Stimulated activated CD4-positive, alpha-beta T cell treated with anti-CD3 and anti-CD28 coated beads, Interleukin-2, amount 100 ng/mL, for 4 hours (primary cell): ENCODE results near the gene CCDC172.
"Not testable (repeated sequence)": the region's sequence is repeated elsewhere in the genome, so short reads cannot be mapped to it uniquely, and the experiment has no call there.

ENCODE experiments used
- DNase-seq: peaks from one replicate; pipeline ENCODE4 v3.0.0-alpha.2; 2020; ENCODE audit warnings: low read depth

Gene CCDC172

GRCh38 chr10:116336866-116337265, 12.6 kb downstream of the CCDC172 start:
- DNase-seq = no peak

- no peak for DNase-seq
Observed at GRCh38 chr10:116352125-116352524, 27.9 kb downstream of the CCDC172 start.

GRCh38 chr10:116353817-116354216, 29.6 kb downstream of the CCDC172 start:
- DNase-seq = no peak

GRCh38 chr10:116355341-116355740, 31.1 kb downstream of the CCDC172 start:
- DNase-seq = no peak

- DNase-seq = no peak
Observed at GRCh38 chr10:116356833-116357232, 32.6 kb downstream of the CCDC172 start.

- no peak for DNase-seq
Observed at GRCh38 chr10:116364868-116365267, 40.6 kb downstream of the CCDC172 start.

- DNase-seq = no peak
Observed at GRCh38 chr10:116371737-116372136, 47.5 kb downstream of the CCDC172 start.

- DNase-seq = no peak
Observed at GRCh38 chr10:116382290-116382689, 58.0 kb downstream of the CCDC172 start.

GRCh38 chr10:116385311-116385710, 61.1 kb downstream of the CCDC172 start:
- no peak for DNase-seq

GRCh38 chr10:116385994-116386809, 62.0 kb downstream of the CCDC172 start:
- DNase-seq = no peak

GRCh38 chr10:116393246-116393831, 69.1 kb downstream of the CCDC172 start:
- not testable (repeated sequence) for DNase-seq

- DNase-seq = no peak
Observed at GRCh38 chr10:116395223-116395985, 71.2 kb downstream of the CCDC172 start.

GRCh38 chr10:116398224-116398623, 74.0 kb downstream of the CCDC172 start:
- DNase-seq = no peak

- DNase-seq = no peak
Observed at GRCh38 chr10:116402858-116403257, 78.6 kb downstream of the CCDC172 start.

GRCh38 chr10:116403740-116404250, 79.5 kb downstream of the CCDC172 start:
- DNase-seq = no peak

- no peak for DNase-seq
Observed at GRCh38 chr10:116408719-116409118, 84.5 kb downstream of the CCDC172 start.

GRCh38 chr10:116410351-116410750, 86.1 kb downstream of the CCDC172 start:
- DNase-seq = no peak

GRCh38 chr10:116417821-116418220, 93.6 kb downstream of the CCDC172 start:
- DNase-seq = no peak

- no peak for DNase-seq
Observed at GRCh38 chr10:116418389-116418788, 94.1 kb downstream of the CCDC172 start.

- DNase-seq = no peak
Observed at GRCh38 chr10:116421815-116422214, 97.6 kb downstream of the CCDC172 start.

- no peak for DNase-seq
Observed at GRCh38 chr10:116427671-116428070, 103.4 kb downstream of the CCDC172 start, which contains the start of gene PNLIPRP3. TSS of gene PNLIPRP3 (plus strand) at chr10:116427847. CDS start at chr10:116428013, 166 bp downstream.

GRCh38 chr10:116429288-116429977, 105.2 kb downstream of the CCDC172 start:
- DNase-seq = no peak
